ENCODE results near the gene LRIT3.

- no peak for TF ChIP-seq CTCF (IDR thresholded peaks at IDR 0.05; ENCODE audit: low read depth, low read length, missing input control)
- TF ChIP-seq, protein P1, sequence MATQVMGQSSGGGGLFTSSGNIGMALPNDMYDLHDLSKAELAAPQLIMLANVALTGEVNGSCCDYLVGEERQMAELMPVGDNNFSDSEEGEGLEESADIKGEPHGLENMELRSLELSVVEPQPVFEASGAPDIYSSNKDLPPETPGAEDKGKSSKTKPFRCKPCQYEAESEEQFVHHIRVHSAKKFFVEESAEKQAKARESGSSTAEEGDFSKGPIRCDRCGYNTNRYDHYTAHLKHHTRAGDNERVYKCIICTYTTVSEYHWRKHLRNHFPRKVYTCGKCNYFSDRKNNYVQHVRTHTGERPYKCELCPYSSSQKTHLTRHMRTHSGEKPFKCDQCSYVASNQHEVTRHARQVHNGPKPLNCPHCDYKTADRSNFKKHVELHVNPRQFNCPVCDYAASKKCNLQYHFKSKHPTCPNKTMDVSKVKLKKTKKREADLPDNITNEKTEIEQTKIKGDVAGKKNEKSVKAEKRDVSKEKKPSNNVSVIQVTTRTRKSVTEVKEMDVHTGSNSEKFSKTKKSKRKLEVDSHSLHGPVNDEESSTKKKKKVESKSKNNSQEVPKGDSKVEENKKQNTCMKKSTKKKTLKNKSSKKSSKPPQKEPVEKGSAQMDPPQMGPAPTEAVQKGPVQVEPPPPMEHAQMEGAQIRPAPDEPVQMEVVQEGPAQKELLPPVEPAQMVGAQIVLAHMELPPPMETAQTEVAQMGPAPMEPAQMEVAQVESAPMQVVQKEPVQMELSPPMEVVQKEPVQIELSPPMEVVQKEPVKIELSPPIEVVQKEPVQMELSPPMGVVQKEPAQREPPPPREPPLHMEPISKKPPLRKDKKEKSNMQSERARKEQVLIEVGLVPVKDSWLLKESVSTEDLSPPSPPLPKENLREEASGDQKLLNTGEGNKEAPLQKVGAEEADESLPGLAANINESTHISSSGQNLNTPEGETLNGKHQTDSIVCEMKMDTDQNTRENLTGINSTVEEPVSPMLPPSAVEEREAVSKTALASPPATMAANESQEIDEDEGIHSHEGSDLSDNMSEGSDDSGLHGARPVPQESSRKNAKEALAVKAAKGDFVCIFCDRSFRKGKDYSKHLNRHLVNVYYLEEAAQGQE (IDR thresholded peaks at IDR 0.05), result no peak
- TF ChIP-seq, protein P2, sequence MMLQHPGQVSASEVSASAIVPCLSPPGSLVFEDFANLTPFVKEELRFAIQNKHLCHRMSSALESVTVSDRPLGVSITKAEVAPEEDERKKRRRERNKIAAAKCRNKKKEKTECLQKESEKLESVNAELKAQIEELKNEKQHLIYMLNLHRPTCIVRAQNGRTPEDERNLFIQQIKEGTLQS (IDR thresholded peaks at IDR 0.05), result no peak
- no peak for TF ChIP-seq JUND (IDR thresholded peaks at IDR 0.05)
Observed at GRCh38 chr4:109873791-109874514, 26.0 kb downstream of the LRIT3 start.

All from liver (tissue), 3 donors.